ENCODE results near the gene DIP2C. TPM values are rescaled to one million over a fixed set of nuclear protein-coding genes. Genes with fewer than 3 reads are reported as not detected.
A peak's percentile ranks its signal among the peaks of the same experiment; 100 is the strongest.

The DIP2C gene
- total and polyA plus RNA-seq, 2 donors (not counting 1 experiment from before 2014, with no cell fraction given), result 1.3 to 1.9 TPM

DNA sequence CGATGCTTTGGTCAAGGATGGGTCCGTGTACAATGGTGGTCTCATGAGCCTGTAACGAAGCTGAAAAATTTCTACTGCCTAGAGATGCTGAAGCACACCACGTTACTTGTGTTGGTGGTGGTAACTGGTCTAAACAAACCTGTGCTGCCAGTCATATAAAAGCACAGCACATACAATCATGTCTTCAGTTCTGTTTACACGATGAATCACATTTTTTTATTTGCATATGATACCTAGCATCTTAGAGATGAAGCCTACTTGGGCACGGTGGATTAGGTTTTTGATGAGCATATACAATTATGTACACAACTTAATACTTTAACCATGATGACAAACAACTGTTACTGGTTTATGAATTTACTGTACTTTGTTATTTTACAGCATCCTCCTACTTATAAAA is 353.2 kb downstream of the DIP2C start:
- TF ChIP-seq EZH2 (IDR thresholded peaks at IDR 0.05; ENCODE audit: borderline replicate concordance, insufficient read depth, low read depth, low read length, poor library complexity, severe bottlenecking), result no peak
- TF ChIP-seq, protein P1, sequence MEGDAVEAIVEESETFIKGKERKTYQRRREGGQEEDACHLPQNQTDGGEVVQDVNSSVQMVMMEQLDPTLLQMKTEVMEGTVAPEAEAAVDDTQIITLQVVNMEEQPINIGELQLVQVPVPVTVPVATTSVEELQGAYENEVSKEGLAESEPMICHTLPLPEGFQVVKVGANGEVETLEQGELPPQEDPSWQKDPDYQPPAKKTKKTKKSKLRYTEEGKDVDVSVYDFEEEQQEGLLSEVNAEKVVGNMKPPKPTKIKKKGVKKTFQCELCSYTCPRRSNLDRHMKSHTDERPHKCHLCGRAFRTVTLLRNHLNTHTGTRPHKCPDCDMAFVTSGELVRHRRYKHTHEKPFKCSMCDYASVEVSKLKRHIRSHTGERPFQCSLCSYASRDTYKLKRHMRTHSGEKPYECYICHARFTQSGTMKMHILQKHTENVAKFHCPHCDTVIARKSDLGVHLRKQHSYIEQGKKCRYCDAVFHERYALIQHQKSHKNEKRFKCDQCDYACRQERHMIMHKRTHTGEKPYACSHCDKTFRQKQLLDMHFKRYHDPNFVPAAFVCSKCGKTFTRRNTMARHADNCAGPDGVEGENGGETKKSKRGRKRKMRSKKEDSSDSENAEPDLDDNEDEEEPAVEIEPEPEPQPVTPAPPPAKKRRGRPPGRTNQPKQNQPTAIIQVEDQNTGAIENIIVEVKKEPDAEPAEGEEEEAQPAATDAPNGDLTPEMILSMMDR (IDR thresholded peaks at IDR 0.05), result no peak
- no peaks in the 10 kb centered on the region for H3K79me2 ChIP-seq (ENCODE audit: control insufficient read depth, insufficient read depth, low read length)
- H4K20me1 ChIP-seq (ENCODE audit: control insufficient read depth, insufficient read depth, low read length, poor library complexity, severe bottlenecking), result no peaks in the 10 kb centered on the region
- H3K4me1 ChIP-seq (ENCODE audit: control insufficient read depth in 2 of 2, insufficient read depth in 2 of 2, low read length in 2 of 2), result peaks cover 22 to 25% of the 10 kb centered on the region in 2 donors
- H3K9ac ChIP-seq (ENCODE audit: low read length), result no peak overlapping the region
- Mint-ChIP-seq H3K9me3 (ENCODE audit: insufficient read depth) (no peaks in the 10 kb centered on the region), H3K4me3 (no peak overlapping the region), H3K27me3 (no peaks in the 10 kb centered on the region), H3K27ac (peak overlapping the region; percentile 17), H3K4me1 (peaks cover 36% of the 10 kb centered on the region)
- H3K27me3 ChIP-seq (replicated peaks in 1 of 4; ENCODE audit: control extremely low read depth in 1 of 4, control insufficient read depth in 3 of 4, insufficient read depth in 4 of 4, low read length in 3 of 4), result no peaks in the 10 kb centered on the region
- no peak overlapping the region for H3K4me3 ChIP-seq (ENCODE audit: control extremely low read depth in 1 of 5, extremely low read depth in 1 of 5, insufficient read depth in 1 of 5, low read depth in 2 of 5, low read length in 4 of 5)
- CTCF ChIA-PET, result no interaction called here
- H3K27ac ChIP-seq (ENCODE audit: low read length in 2 of 2), result no peak overlapping the region
- DNase-seq, result no peak
- intact Hi-C loops (cut with micrococcal nuclease), result no loop called here
- POLR2A ChIA-PET, result no interaction called here
- no peak overlapping the region for H2AFZ ChIP-seq (ENCODE audit: insufficient read depth, low read depth, low read length, poor library complexity, severe bottlenecking)
- 100% methylated on average over 3 of the region's 6 CpGs for WGBS (ENCODE audit: insufficient coverage)
- no peak overlapping the region for H3K4me2 ChIP-seq (replicated peaks; ENCODE audit: low read depth, low read length, poor library complexity, severe bottlenecking)
- no peaks in the 10 kb centered on the region for H3K9me3 ChIP-seq (ENCODE audit: control extremely low read depth in 1 of 3, control insufficient read depth in 2 of 3, insufficient read depth in 1 of 3, low read length in 2 of 3)
- no peak for ATAC-seq (ENCODE audit: low read depth)
- no peaks in the 10 kb centered on the region for H3K36me3 ChIP-seq (replicated peaks in 1 of 2; ENCODE audit: control extremely low read depth in 1 of 2, control insufficient read depth in 1 of 2, extremely low read depth in 1 of 2, insufficient read depth in 2 of 2, low read length in 1 of 2)

DNA sequence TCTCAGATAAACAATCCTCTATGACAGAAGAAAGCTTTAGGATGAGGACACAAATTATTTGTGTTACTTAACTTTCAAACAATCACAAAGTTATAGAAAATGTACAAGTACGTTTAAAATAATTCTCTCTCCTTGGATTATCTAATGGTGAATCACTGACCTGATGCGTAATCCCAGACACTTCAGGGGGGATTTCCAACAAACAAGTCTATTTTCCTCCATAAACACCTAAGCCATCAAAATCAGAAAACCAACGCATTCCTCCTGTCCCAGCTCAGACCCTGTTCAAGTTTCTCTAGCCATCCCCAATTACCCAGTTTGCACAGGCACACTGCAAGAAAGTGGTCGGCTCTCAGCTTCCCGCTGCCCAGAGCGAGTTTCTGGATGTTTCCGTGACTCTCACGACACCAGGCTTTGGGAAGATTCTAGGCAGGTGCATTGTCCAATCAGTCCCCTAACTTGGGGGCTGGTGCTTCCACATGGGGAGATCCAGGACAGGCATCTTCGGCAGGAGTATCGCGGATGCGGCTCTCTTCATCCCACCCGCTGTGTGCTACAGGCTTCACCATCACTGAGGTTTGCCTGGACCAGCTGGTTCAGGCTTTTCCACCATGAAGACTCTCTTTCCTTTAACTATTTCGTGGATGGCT is 354.2 kb downstream of the DIP2C start:
- DNase-seq (no peak), ATAC-seq (ENCODE audit: low read depth) (no peak)
- Histone ChIP-seq H3K27me3 (replicated peaks in 1 of 4; ENCODE audit: control extremely low read depth in 1 of 4, control insufficient read depth in 3 of 4, insufficient read depth in 4 of 4, low read length in 3 of 4) (no peaks in the 10 kb centered on the region), H2AFZ (ENCODE audit: insufficient read depth, low read depth, low read length, poor library complexity, severe bottlenecking) (no peak overlapping the region), H3K27ac (ENCODE audit: low read length in 2 of 2) (no peak overlapping the region), H3K9ac (ENCODE audit: low read length) (no peak overlapping the region), H3K4me3 (ENCODE audit: control extremely low read depth in 1 of 5, extremely low read depth in 1 of 5, insufficient read depth in 1 of 5, low read depth in 2 of 5, low read length in 4 of 5) (no peak overlapping the region), H3K79me2 (ENCODE audit: control insufficient read depth, insufficient read depth, low read length) (no peaks in the 10 kb centered on the region), H3K4me2 (replicated peaks; ENCODE audit: low read depth, low read length, poor library complexity, severe bottlenecking) (no peak overlapping the region), H3K36me3 (replicated peaks in 1 of 2; ENCODE audit: control extremely low read depth in 1 of 2, control insufficient read depth in 1 of 2, extremely low read depth in 1 of 2, insufficient read depth in 2 of 2, low read length in 1 of 2) (no peaks in the 10 kb centered on the region), H3K9me3 (ENCODE audit: control extremely low read depth in 1 of 3, control insufficient read depth in 2 of 3, insufficient read depth in 1 of 3, low read length in 2 of 3) (no peaks in the 10 kb centered on the region), H4K20me1 (ENCODE audit: control insufficient read depth, insufficient read depth, low read length, poor library complexity, severe bottlenecking) (no peaks in the 10 kb centered on the region), H3K4me1 (ENCODE audit: control insufficient read depth in 2 of 2, insufficient read depth in 2 of 2, low read length in 2 of 2) (peaks cover 22 to 25% of the 10 kb centered on the region in 2 donors)
- H3K27ac Mint-ChIP-seq, result peak overlapping the region; percentile 6
- peaks cover 37% of the 10 kb centered on the region for H3K4me1 Mint-ChIP-seq
- ChIA-PET CTCF (no interaction called here), POLR2A (no interaction called here)
- WGBS (ENCODE audit: insufficient coverage), result 94% methylated on average over 12 of the region's 14 CpGs
- H3K9me3 Mint-ChIP-seq (ENCODE audit: insufficient read depth), result no peaks in the 10 kb centered on the region
- H3K27me3 Mint-ChIP-seq, result no peaks in the 10 kb centered on the region
- H3K4me3 Mint-ChIP-seq, result no peak overlapping the region
- intact Hi-C loops (cut with micrococcal nuclease), result no loop called here
- TF ChIP-seq EZH2 (IDR thresholded peaks at IDR 0.05; ENCODE audit: borderline replicate concordance, insufficient read depth, low read depth, low read length, poor library complexity, severe bottlenecking), result no peak
- TF ChIP-seq, protein P1 (IDR thresholded peaks at IDR 0.05), result no peak
